Stimulated activated CD4-positive, alpha-beta T cell treated with anti-CD3 and anti-CD28 coated beads, Interleukin-4, amount 100 ng/mL, for 48 hours (primary cell): ENCODE measurements around the gene GPSM3.
"Not testable (repeated sequence)": the region's sequence is repeated elsewhere in the genome, so short reads cannot be mapped to it uniquely, and the experiment has no call there.

Source experiments
- DNase-seq, 2 donors: peaks; one replicate each; pipeline ENCODE4 v3.0.0-alpha.2; 2020; ENCODE audit warnings: low read depth in 2 of 2

The GPSM3 gene

DNA sequence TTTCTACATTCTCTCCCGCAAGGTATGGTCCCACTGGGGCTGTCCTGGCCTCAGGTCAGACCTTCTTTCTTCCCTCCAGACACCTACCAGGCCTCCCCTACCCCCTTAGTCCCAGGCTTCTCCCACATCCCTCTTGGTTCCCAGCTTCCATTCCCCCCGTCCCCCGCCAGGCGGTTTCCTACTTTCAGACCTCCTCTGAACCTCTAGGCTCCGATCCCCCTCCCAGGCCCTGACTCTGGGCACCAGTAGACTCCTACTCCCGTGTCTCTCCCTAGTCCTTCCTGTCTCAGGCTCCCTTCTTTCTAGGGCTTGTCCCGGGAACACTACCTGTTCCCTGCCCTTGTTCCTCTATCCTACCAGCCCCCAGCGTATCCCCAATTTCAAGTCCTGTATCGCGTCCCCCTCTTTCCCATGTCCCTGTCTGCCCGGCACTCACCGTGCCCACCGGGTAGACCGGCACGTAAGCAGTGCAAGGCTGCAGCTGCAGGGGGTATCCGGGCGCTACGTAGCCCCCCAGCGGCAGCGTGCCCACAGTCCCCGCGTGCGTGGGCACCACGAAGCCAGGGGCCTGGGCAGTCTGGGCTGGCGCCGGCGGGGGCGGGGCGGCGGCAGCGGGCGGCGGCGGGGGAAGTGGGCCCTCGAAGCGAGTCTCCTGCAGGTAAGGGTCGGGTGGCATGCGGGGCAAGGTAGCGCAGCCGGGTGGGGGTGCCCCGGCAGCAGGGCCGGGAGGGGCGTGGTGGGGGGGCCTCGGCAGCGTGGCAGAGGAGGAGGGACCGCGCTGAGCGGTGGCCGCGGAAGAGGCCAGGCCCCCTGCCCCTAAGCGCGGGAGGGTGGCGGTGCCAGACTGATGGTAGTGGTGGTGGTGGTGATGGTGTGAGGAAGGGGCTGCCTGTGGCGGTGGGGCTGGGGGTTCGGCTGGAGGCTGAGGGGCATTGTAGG is 42.2 kb downstream of the GPSM3 start:
- DNase-seq: no peak

DNA sequence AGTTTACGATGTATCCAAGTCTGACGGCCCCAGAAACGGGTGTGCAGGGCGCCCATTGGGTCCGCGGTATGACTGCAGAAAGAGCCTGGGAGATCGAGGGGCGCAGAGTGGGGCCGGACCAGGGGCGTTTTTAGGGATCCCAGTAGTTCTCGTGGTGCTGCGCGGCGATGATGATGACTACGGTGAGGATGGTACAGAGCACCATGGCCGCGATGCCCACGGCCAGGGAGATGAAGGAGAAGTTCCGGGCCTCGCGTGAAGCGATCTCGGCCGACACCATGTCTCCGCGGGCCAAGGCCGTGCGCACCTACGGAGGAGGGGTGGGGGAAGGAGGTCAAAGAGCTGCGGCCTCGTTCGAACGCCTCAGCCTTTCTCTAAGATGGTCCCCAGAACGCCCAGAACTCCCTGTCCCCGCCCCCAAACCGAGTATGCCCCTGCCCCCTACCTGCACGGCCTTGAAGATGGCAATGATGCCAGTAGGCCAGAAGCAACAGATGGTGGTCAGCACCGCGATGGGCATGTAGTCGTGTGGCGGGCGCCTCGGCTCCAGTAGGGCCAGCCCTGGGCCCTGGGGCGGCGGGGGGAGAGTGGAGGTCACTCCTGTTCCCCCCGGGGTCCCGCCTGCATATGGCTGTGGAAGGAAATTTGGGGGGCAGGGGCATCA is 43.2 kb downstream of the GPSM3 start:
- DNase-seq: no peak

DNA sequence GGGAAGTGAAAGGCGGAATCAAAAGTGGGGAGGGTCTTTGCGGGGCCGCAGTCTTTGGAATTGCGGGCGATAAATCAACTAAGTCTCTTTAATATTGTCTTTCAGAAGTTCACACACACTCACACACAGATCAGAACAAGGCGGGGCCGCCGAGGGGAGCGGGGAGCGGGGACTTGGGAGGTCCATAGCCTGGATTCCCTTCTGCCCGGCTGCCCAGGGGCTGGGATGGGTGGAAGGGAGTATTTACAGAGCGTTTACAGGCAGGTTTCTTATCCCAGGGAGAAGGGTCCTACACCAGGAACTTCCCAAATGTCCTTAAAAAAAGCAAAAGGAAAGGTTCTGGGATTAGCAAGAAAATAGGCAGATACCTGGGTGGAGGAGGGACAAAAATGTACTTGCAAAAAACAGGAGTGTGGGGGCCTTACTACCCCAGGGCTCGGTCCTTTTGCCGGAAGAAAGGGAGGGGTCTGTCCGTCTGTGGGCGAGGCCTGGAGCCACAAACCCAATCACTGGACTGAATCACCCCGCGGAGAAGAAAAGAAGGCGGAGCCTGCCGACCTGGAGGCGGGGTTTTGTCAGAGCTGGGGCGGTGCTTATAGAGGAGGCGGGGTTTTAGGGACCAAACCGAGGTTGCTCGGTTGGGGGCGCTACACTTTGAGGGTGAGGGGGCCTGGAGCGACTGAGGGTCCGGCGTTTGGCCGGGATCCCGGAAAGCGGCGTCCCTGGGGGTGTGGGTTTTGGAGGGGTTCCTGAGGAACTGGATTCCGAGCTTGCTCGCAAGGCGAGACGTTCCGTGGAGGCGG is 44.0 kb downstream of the GPSM3 start:
- peak; percentile 49 to 74 for DNase-seq

DNA sequence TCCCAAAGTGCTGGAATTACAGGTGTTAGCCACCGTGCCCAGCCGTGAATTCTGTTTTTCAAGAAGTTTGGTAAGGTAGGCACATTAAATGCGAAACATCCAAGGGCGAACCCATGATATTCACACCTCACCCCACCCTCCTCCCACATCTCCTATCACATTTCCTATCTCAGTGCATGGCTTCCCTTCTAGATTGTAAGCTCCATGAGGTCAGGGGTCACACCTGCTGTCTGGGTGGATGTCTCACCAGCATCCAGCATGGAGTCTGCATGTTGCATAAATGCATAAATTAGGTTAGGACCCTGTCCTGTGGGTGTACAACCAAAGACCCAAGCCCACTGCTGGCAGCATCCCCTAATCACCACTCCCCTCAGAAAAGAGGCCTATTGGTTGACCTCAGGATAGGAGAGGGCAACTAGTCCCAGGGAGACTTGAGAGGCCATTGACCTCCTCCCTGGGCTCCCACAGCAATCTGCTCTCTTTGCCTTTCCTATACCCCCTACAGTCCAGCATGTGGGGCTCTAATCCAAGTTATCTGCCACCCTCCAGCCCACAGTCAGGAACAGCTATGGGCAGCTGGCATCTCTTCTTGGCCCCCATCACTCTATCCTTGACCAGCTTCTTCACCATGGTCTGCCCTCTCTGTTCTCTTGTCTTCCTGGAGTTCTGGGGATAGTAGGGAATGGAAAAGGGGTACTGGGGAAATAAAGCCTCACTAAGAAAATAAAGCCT is 44.9 kb downstream of the GPSM3 start:
- no peak for DNase-seq

DNA sequence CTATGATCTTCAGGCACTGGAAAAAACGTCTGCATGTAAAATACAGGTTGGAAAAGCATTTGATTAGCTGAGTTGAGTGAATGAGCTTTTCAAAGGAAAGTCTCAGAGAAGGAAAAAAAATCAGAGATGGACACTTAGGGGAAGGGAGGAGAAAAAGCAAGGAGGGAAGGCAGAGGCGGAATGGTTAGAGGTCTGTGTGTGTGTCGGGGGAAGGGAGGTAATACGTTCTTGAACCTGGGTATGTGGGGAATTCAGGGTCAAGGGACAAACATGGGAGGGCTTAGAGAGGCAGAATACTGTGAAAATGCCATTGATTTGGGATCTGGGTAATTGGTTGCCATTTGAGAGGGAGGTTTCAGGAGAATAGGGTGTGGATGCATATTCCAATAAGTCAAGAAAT is 45.8 kb downstream of the GPSM3 start:
- no peak for DNase-seq

DNA sequence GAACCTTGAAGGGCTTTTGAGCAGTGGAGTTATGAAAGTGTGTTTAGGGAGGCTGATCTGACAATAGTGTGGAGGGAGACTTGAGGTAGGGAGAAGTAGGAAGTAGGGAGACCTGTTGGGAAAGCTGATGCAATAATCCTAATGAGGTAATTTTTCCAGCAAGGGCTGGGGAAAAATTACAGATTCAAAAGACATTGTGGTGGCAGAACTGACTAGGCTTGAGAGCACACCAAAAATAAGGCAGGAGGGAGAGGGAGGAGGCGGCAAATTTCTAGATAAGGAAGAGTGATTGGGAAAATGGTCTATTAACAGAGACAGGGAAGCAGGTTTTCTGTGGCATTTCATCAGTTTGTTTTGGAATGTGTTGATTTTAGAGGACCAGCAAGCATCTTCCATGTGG is 46.2 kb downstream of the GPSM3 start:
- DNase-seq: no peak

DNA sequence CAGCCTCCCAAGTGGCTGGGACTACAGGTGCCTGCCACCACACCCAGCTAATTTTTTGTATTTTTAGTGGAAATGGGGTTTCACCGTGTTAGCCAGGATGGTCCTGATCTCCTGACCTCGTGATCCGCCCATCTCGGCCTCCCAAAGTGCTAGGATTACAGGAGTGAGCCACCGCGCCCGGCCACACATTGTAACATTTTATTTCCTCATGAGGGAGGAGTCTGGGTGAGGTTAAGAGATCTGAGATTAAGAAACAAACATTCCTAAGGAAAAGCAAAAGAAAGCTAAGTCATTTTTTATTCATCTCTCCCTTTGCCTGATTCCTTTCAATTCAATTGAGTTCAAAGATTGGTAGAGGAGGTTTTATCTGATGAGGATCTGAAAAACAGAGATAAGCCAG is 48.2 kb downstream of the GPSM3 start:
- not testable (repeated sequence) for DNase-seq
